Astrocyte (in vitro differentiated cells and primary cell): ENCODE measurements around the gene PLA2G2D. TPM values are rescaled to one million over a fixed set of nuclear protein-coding genes. Genes with fewer than 3 reads are reported as not detected.

ENCODE experiments used
- DNase-seq: peaks from one replicate; pipeline ENCODE4 v3.0.0-alpha.2; 2010; ENCODE audit warnings: low read depth
- FAIRE-seq: peaks from 2 replicates; lab custom pipeline; 2011; peaks lifted over from hg19 to GRCh38; lab: Jason Lieb, UNC
- H2AFZ ChIP-seq: 2 replicates; pipeline ENCODE4 v1.6.0; 2012; ENCODE audit warnings: low read depth, low read length, inconsistent platforms
- H3K27ac ChIP-seq: 2 replicates; pipeline ENCODE4 v1.5.1; 2011; ENCODE audit warnings: low read depth, low read length, inconsistent platforms
- H3K27me3 ChIP-seq: 2 replicates; pipeline ENCODE4 v1.6.0; 2011; ENCODE audit warnings: low read length, inconsistent platforms; ENCODE audit not compliant: insufficient read depth
- H3K36me3 ChIP-seq: 2 replicates; pipeline ENCODE4 v1.5.1; 2011; ENCODE audit warnings: low read length, inconsistent platforms; ENCODE audit not compliant: insufficient read depth
- H3K4me1 ChIP-seq: 2 replicates; pipeline ENCODE4 v1.5.1; 2011; ENCODE audit warnings: low read length, inconsistent platforms; ENCODE audit not compliant: insufficient read depth
- H3K4me2 ChIP-seq: 2 replicates; pipeline ENCODE4 v1.6.0; 2012; ENCODE audit warnings: low read length, inconsistent platforms
- H3K4me3 ChIP-seq: 2 replicates; pipeline ENCODE4 v1.5.1; 2011; ENCODE audit warnings: low read depth, mild to moderate bottlenecking, low read length, inconsistent platforms; ENCODE audit not compliant: insufficient read depth
- H3K79me2 ChIP-seq: 2 replicates; pipeline ENCODE4 v1.6.0; 2012; ENCODE audit warnings: mild to moderate bottlenecking, low read length, inconsistent platforms; ENCODE audit not compliant: insufficient read depth
- H3K9ac ChIP-seq: 2 replicates; pipeline ENCODE4 v1.6.0; 2012; ENCODE audit warnings: mild to moderate bottlenecking, low read length, inconsistent platforms
- H3K9me3 ChIP-seq: 2 replicates; pipeline ENCODE4 v1.5.1; 2012; ENCODE audit warnings: low read depth, mild to moderate bottlenecking, low read length, inconsistent platforms; ENCODE audit not compliant: insufficient read depth
- H4K20me1 ChIP-seq: 2 replicates; pipeline ENCODE4 v1.6.0; 2012; ENCODE audit warnings: low read length, inconsistent platforms; ENCODE audit not compliant: insufficient read depth
- H3K27ac Mint-ChIP-seq: one replicate; pipeline ENCODE4 v1.8.0; 2021; ENCODE audit warnings: mild to moderate bottlenecking, mixed read lengths; ENCODE audit not compliant: unreplicated experiment
- H3K27me3 Mint-ChIP-seq: one replicate; pipeline ENCODE4 v1.8.0; 2021; ENCODE audit warnings: low read depth, mixed read lengths; ENCODE audit not compliant: unreplicated experiment
- H3K36me3 Mint-ChIP-seq: one replicate; pipeline ENCODE4 v1.8.0; 2021; ENCODE audit warnings: low read depth, mixed read lengths; ENCODE audit not compliant: unreplicated experiment
- H3K4me1 Mint-ChIP-seq: one replicate; pipeline ENCODE4 v1.8.0; 2021; ENCODE audit warnings: low read depth, mixed read lengths; ENCODE audit not compliant: unreplicated experiment
- H3K4me3 Mint-ChIP-seq: one replicate; pipeline ENCODE4 v1.8.0; 2021; ENCODE audit warnings: mild to moderate bottlenecking, moderate library complexity, mixed read lengths; ENCODE audit not compliant: unreplicated experiment
- H3K9me3 Mint-ChIP-seq: one replicate; pipeline ENCODE4 v1.8.0; 2021; ENCODE audit warnings: mild to moderate bottlenecking, mixed read lengths; ENCODE audit not compliant: unreplicated experiment
- EZH2 ChIP-seq: IDR thresholded peaks from 2 replicates; pipeline ENCODE4 v1.6.1; 2012; ENCODE audit warnings: mild to moderate bottlenecking, low read length, inconsistent platforms; ENCODE audit not compliant: insufficient read depth
- total RNA-seq: library from RNA; stranded (reverse); gene quantifications from 2 replicates; pipeline ENCODE4 v1.2.1, GENCODE V29; 2021
- TF ChIP-seq, protein P1 (sequence below): IDR thresholded peaks from 2 replicates; pipeline ENCODE4 v1.5.1; 2011; ENCODE audit warnings: low read depth, mild to moderate bottlenecking, inconsistent platforms, low read length, moderate library complexity; ENCODE audit not compliant: insufficient read depth

PLA2G2D gene
- total RNA-seq, 1 donor from 2014 or later = not detected

DNA sequence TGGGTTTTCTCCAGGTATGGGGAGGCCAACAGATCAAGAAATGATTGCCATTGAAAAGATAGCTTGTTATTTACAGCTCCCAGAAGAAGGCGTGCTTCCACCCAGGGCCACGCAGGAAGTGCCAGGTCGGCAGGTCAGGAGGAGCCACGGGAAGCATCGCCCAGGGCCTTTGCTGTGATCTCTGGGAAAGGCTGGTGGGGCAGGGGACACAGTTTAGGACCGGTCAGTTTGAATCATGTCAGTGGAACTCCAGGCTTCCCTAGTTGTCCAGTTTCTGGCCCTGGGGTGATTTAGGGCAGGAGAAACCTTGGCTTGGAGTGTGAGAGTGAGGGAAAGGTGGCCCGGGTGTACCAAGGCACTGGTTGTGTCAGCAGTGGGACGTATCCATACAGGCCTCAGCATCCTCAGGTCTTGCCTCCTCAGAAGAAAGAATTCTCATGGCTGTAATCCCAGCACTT lies 38.0 kb downstream of the PLA2G2D start:
- TF ChIP-seq, protein P1, sequence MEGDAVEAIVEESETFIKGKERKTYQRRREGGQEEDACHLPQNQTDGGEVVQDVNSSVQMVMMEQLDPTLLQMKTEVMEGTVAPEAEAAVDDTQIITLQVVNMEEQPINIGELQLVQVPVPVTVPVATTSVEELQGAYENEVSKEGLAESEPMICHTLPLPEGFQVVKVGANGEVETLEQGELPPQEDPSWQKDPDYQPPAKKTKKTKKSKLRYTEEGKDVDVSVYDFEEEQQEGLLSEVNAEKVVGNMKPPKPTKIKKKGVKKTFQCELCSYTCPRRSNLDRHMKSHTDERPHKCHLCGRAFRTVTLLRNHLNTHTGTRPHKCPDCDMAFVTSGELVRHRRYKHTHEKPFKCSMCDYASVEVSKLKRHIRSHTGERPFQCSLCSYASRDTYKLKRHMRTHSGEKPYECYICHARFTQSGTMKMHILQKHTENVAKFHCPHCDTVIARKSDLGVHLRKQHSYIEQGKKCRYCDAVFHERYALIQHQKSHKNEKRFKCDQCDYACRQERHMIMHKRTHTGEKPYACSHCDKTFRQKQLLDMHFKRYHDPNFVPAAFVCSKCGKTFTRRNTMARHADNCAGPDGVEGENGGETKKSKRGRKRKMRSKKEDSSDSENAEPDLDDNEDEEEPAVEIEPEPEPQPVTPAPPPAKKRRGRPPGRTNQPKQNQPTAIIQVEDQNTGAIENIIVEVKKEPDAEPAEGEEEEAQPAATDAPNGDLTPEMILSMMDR = no peak
- TF ChIP-seq EZH2 = no peak
- Histone ChIP-seq H3K9ac (no peak overlapping the region), H3K79me2 (no peaks in the 10 kb centered on the region), H3K27ac (no peak overlapping the region), H3K36me3 (no peaks in the 10 kb centered on the region), H3K27me3 (peaks cover 2% of the 10 kb centered on the region), H3K9me3 (no peaks in the 10 kb centered on the region), H2AFZ (no peak overlapping the region), H3K4me3 (no peak overlapping the region), H4K20me1 (no peaks in the 10 kb centered on the region), H3K4me2 (no peak overlapping the region), H3K4me1 (no peaks in the 10 kb centered on the region)
- Mint-ChIP-seq H3K27ac (no peak overlapping the region), H3K36me3 (peaks cover 2% of the 10 kb centered on the region), H3K4me3 (no peak overlapping the region), H3K4me1 (no peaks in the 10 kb centered on the region), H3K27me3 (peaks cover 42% of the 10 kb centered on the region), H3K9me3 (peaks cover 7% of the 10 kb centered on the region)
- DNase-seq = no peak
- no peak for FAIRE-seq

DNA sequence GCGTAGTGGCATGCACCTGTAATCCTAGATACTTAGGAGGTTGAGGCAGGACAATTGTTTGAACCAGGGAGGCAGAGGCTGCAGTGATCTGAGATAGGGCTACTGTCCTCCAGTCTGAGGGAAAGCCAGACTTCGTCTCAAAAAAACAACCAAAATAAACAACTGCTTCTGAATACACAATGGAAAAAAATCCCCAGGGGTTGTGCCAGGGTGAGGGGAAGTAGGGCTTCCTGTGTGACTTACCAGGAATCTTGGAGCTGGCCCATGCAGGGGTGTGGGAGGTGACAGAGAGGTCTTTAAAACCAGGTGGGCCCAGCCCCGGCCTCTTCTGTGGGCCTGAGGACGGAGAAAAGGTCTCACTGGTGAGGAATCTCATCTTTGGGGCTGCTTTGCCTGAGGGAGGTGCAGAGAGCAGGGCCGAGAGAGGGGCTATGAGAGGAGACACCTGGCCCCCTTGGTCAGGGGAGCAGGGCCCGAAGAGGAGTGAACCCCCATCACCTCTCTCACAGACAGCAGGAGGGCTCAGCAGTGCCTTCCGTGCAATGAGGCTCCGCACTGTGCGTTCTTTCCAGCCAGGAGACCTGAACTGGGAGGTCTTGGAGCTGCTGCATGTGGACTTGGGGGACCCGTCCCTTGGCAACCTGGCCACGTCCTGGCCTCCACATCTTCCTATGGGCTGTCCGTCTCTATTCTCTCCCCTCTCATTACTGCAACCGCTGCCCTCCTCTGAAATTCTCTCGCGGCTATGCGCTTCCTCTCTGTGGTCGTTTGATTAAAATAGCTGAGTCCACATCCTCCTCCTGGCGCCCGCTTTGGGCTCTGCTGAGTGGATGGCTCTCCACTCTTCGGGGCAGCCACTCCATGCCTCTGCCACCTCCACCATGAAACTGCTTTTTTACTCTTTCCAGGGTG lies 38.6 kb downstream of the PLA2G2D start:
- peaks cover 2% of the 10 kb centered on the region for H3K36me3 Mint-ChIP-seq
- H3K4me3 Mint-ChIP-seq = no peak overlapping the region
- TF ChIP-seq, protein P1 = no peak
- TF ChIP-seq EZH2 = no peak
- no peak overlapping the region for H3K9ac ChIP-seq
- DNase-seq (no peak), FAIRE-seq (no peak)
- H3K36me3 ChIP-seq = no peaks in the 10 kb centered on the region
- no peaks in the 10 kb centered on the region for H3K4me1 Mint-ChIP-seq
- H3K27ac ChIP-seq = no peak overlapping the region
- no peaks in the 10 kb centered on the region for H3K9me3 ChIP-seq
- no peak overlapping the region for H2AFZ ChIP-seq
- H3K4me3 ChIP-seq = no peak overlapping the region
- H3K27ac Mint-ChIP-seq = no peak overlapping the region
- no peak overlapping the region for H3K4me2 ChIP-seq
- H3K79me2 ChIP-seq = no peaks in the 10 kb centered on the region
- H4K20me1 ChIP-seq = no peaks in the 10 kb centered on the region
- no peaks in the 10 kb centered on the region for H3K4me1 ChIP-seq
- H3K9me3 Mint-ChIP-seq = peaks cover 7% of the 10 kb centered on the region
- peaks cover 40% of the 10 kb centered on the region for H3K27me3 Mint-ChIP-seq
- H3K27me3 ChIP-seq = peaks cover 2% of the 10 kb centered on the region
